RWPE1 (cell line): ENCODE results near the gene TNFRSF17.
A peak's percentile ranks its signal among the peaks of the same experiment; 100 is the strongest.
"Not testable (repeated sequence)": the region's sequence is repeated elsewhere in the genome, so short reads cannot be mapped to it uniquely, and the experiment has no call there.

Experiments used
- CTCF ChIA-PET: fragments of 350-600 bp; sonication (Branson Sonifier 250); formaldehyde crosslinking; extraction: SDS; loops from one replicate; lab custom pipeline; 2021; lab: Yijun Ruan, JAX
- POLR2A ChIA-PET: fragments of 400-600 bp; formaldehyde crosslinking; extraction: SDS; loops from one replicate; lab custom pipeline; 2020; ENCODE audit warnings: antibody characterized with exemption; ENCODE audit not compliant: low non-redundant PET; lab: Yijun Ruan, JAX
- DNase-seq: peaks from one replicate; pipeline ENCODE4 v3.0.0; 2012; ENCODE audit warnings: low spot score
- H3K27ac ChIP-seq: fragments of 450-650 bp; 2 replicates; pipeline ENCODE4 v1.5.1; 2017
- CTCF ChIP-seq: fragments of 450-650 bp; conservative IDR thresholded peaks from 2 replicates; pipeline ENCODE4 v1.5.1; 2017; ENCODE audit warnings: low read depth, mild to moderate bottlenecking

TNFRSF17 gene

GRCh38 chr16:11963706-11964105 lies 1.3 kb upstream of the TNFRSF17 start:
- POLR2A ChIA-PET: interaction anchor here (0.7 kb wide), 1 partner anchor 9 kb away, joined by 5 read pairs; no protein-coding TSS in a partner anchor
- no peak for DNase-seq
- CTCF ChIA-PET: interaction anchor here (0.5 to 1.3 kb wide), 2 partner anchors 104 to 255 kb away, joined by 3 to 4 read pairs; no protein-coding TSS in a partner anchor
- no peak overlapping the region for H3K27ac ChIP-seq
- no peak for TF ChIP-seq CTCF

- no peak for DNase-seq
- CTCF ChIA-PET: interaction anchor here (0.6 to 1.5 kb wide), 2 partner anchors 17 to 33 kb away, joined by 3 to 4 read pairs; no protein-coding TSS in a partner anchor
- TF ChIP-seq CTCF: no peak
- no peak overlapping the region for H3K27ac ChIP-seq
- POLR2A ChIA-PET: no interaction called here
Measured at GRCh38 chr16:11966173-11966572, 1.2 kb downstream of the TNFRSF17 start.

GRCh38 chr16:11967195-11967911 lies 2.3 kb downstream of the TNFRSF17 start:
- H3K27ac ChIP-seq: no peak overlapping the region
- TF ChIP-seq CTCF: no peak
- ChIA-PET POLR2A (no interaction called here), CTCF (no interaction called here)
- DNase-seq: no peak

- no peak for DNase-seq
- CTCF ChIA-PET: no interaction called here
- TF ChIP-seq CTCF: no peak
- POLR2A ChIA-PET: no interaction called here
- H3K27ac ChIP-seq: no peak overlapping the region
Measured at GRCh38 chr16:11968577-11968976, 3.6 kb downstream of the TNFRSF17 start.

GRCh38 chr16:11970292-11970691 lies 5.3 kb downstream of the TNFRSF17 start:
- CTCF ChIA-PET: interaction anchor here (1.2 kb wide), 1 partner anchor 12 kb away, joined by 3 read pairs; no protein-coding TSS in a partner anchor
- H3K27ac ChIP-seq, POLR2A ChIA-PET, DNase-seq: not testable (repeated sequence)

GRCh38 chr16:11972128-11972527 lies 7.1 kb downstream of the TNFRSF17 start:
- H3K27ac ChIP-seq: peak overlapping the region; percentile 14; the same call in 1 of the 2 replicates
- ChIA-PET POLR2A (interaction anchor here (0.6 kb wide), 1 partner anchor 11 kb away, joined by 5 read pairs; no protein-coding TSS in a partner anchor), CTCF (interaction anchor here (0.7 to 1.4 kb wide), 3 partner anchors 13 to 965 kb away, joined by 3 to 10 read pairs (median 3); no protein-coding TSS in a partner anchor)
- TF ChIP-seq CTCF: no peak
- DNase-seq: no peak

- H3K27ac ChIP-seq: no peak overlapping the region
- DNase-seq: no peak
- TF ChIP-seq CTCF: no peak
- CTCF ChIA-PET: interaction anchor here (0.7 to 1.4 kb wide), 3 partner anchors 57 to 966 kb away, joined by 3 to 10 read pairs (median 3); no protein-coding TSS in a partner anchor
- POLR2A ChIA-PET: interaction anchor here (0.6 kb wide), 1 partner anchor 9 kb away, joined by 5 read pairs; no protein-coding TSS in a partner anchor
Measured at GRCh38 chr16:11973070-11973469, 8.1 kb downstream of the TNFRSF17 start.
